ENCODE results near the gene PCCA. TPM values are rescaled to one million over a fixed set of nuclear protein-coding genes. Genes with fewer than 3 reads are reported as not detected.

The PCCA gene
- total and polyA plus RNA-seq, 4 donors, result 30.1 to 160 (median 76.3) TPM

GRCh38 chr13:100526318-100527000, 437.6 kb downstream of the PCCA start:
- peaks cover 8 to 65% (median 45%) of the 10 kb centered on the region in 4 donors for H3K4me1 ChIP-seq (ENCODE audit: control insufficient read depth in 4 of 4, insufficient read depth in 4 of 4, low read length in 3 of 4)

More at GRCh38 chr13:100526318-100527000, 437.6 kb downstream of the PCCA start:
- no peaks in the 10 kb centered on the region for H3K27me3 ChIP-seq (ENCODE audit: control insufficient read depth in 4 of 4, insufficient read depth in 4 of 4, low read length in 3 of 4)
- no peak overlapping the region for H3K9ac ChIP-seq (ENCODE audit: low read depth in 1 of 2, low read length in 2 of 2)
- DNase-seq (ENCODE audit: low spot score), result no peak
- 96% methylated on average over 27 of the region's 27 CpGs for WGBS
- TF ChIP-seq RAD21 (IDR thresholded peaks at IDR 0.05) (no peak), REST (IDR thresholded peaks at IDR 0.05) (no peak), SP1 (IDR thresholded peaks at IDR 0.05) (no peak), ZBTB33 (IDR thresholded peaks at IDR 0.05) (no peak), HNF4G (IDR thresholded peaks at IDR 0.05) (no peak), NR2F2 (IDR thresholded peaks at IDR 0.05) (no peak), MAX (IDR thresholded peaks at IDR 0.05) (no peak), CTCF (IDR thresholded peaks at IDR 0.05; ENCODE audit: low read depth, low read length, missing input control) (no peak), HNF4A (conservative IDR thresholded peaks at IDR 0.05) (no peak), GABPA (IDR thresholded peaks at IDR 0.05 in 1 of 2, conservative IDR thresholded peaks at IDR 0.05 in 1 of 2) (no peak)
- H3K4me3 ChIP-seq (ENCODE audit: low read depth in 1 of 3, low read length in 3 of 3), result no peak overlapping the region
- no peak overlapping the region for H3K27ac ChIP-seq (ENCODE audit: low read depth in 1 of 2, low read length in 2 of 2)
- H3K36me3 ChIP-seq (ENCODE audit: control insufficient read depth in 4 of 4, insufficient read depth in 3 of 4, low read depth in 1 of 4, low read length in 3 of 4), result peaks cover 0 to 14% (median 3%) of the 10 kb centered on the region in 4 donors
- H3K9me3 ChIP-seq (ENCODE audit: control insufficient read depth in 4 of 4, low read length in 3 of 4), result no peaks in the 10 kb centered on the region

Data from liver (tissue), 9 donors.